Esophagus muscularis mucosa (tissue), 3 donors: Measurements from ENCODE around the gene UBA7.
"Not testable (repeated sequence)": the region's sequence is repeated elsewhere in the genome, so short reads cannot be mapped to it uniquely, and the experiment has no call there.

Experiments
- CTCF ChIP-seq, 3 experiments: fragments of 200-600 bp in 2 of 3; fragments of 450-650 bp in 1 of 3; sonication (generic) in 2 of 3; IDR thresholded peaks; one replicate each; pipeline ENCODE4 v1.5.1; 2017 to 2019; ENCODE audit warnings: antibody characterized with exemption in 3 of 3, mild to moderate bottlenecking in 2 of 3, moderate library complexity in 1 of 3
- POLR2A ChIP-seq: fragments of 450-650 bp; IDR thresholded peaks from one replicate; pipeline ENCODE4 v1.6.1; 2017; ENCODE audit warnings: antibody characterized with exemption, moderate library complexity, mild to moderate bottlenecking, low read depth
- POLR2AphosphoS5 ChIP-seq, 2 donors: sonication (generic); formaldehyde crosslinking; IDR thresholded peaks; one replicate each; pipeline ENCODE4 v1.6.1; 2017; ENCODE audit warnings: antibody characterized with exemption in 2 of 2

- TF ChIP-seq CTCF (IDR thresholded peaks at IDR 0.05); POLR2A; POLR2AphosphoS5 (IDR thresholded peaks at IDR 0.05): not testable (repeated sequence)
Measured at GRCh38 chr3:49780975-49781365, 32.8 kb downstream of the UBA7 start.
